Right cardiac atrium (tissue), 5 donors: ENCODE data around the gene MALL. TPM values are rescaled to one million over a fixed set of nuclear protein-coding genes. Genes with fewer than 3 reads are reported as not detected.
"Not testable (repeated sequence)": the region's sequence is repeated elsewhere in the genome, so short reads cannot be mapped to it uniquely, and the experiment has no call there.

Experiments used
- ATAC-seq, 2 donors: fragments of 200-7000 bp; cut with Tn5 transposase; one replicate each; pipeline versions ENCODE4 v1.8.0 to v1.9.1; 2020; ENCODE audit warnings: moderate library complexity in 2 of 2, mild to moderate bottlenecking in 1 of 2
- DNase-seq, 3 donors: peaks; one replicate each; pipeline ENCODE4 v3.0.0-alpha.2; 2020
- H3K27ac ChIP-seq: one replicate; pipeline ENCODE4 v1.5.1; 2013; ENCODE audit warnings: mild to moderate bottlenecking, low read length, control low read depth, moderate library complexity
- H3K27me3 ChIP-seq: one replicate; pipeline ENCODE4 v1.6.1; 2013; ENCODE audit not compliant: control insufficient read depth, insufficient read depth
- H3K4me1 ChIP-seq: one replicate; pipeline ENCODE4 v1.6.1; 2013; ENCODE audit warnings: low read length; ENCODE audit not compliant: control insufficient read depth, insufficient read depth
- H3K4me3 ChIP-seq: one replicate; pipeline ENCODE4 v1.5.1; 2013; ENCODE audit warnings: low read length, control low read depth
- H3K9me3 ChIP-seq: one replicate; pipeline ENCODE4 v1.6.1; 2013; ENCODE audit warnings: low read length; ENCODE audit not compliant: control insufficient read depth
- WGBS: extraction: QIAGEN DNeasy Blood & Tissue Kit; methylation state at CpG from one replicate; pipeline ENCODE4 v1.1.7; 2013; 5-methylcytosine and 5-hydroxymethylcytosine counted together
- intact Hi-C, 4 donors: fragments of 100-400 bp; cut with DNase I; formaldehyde crosslinking; loops; one replicate each; pipeline versions ENCODE4 v1.11.0 to v1.14.0; 2022 to 2023
- polyA plus RNA-seq: library from polyadenylated mRNA; stranded (reverse); fragments of 200-250 nt; gene quantifications from one replicate; pipeline ENCODE4 v1.2.3, GENCODE V29; 2013
- total RNA-seq, 4 donors: library from RNA; stranded (reverse); fragmentation: NEBNext Ultra II Directional; extraction: Animal tissue kit (Norgen Biotek cat#: 25700); gene quantifications; one replicate each; pipeline ENCODE4 v1.2.1, GENCODE V29; 2021
- donor health status: healthy with polysubstance abuse.
- donor health status: DM: no; HTN: yes; CAD: no.
- donor health status: DM: no; HTN: no; CAD: no.
- donor health status: DM: no; HTN: yes; CAD: no; lungs with severe emphysema.
- donor health status: DM: yes; HTN: yes; CAD: no.

MALL gene
- total and polyA plus RNA-seq, 5 donors, result 7.4 to 26.1 (median 8.1) TPM

DNA sequence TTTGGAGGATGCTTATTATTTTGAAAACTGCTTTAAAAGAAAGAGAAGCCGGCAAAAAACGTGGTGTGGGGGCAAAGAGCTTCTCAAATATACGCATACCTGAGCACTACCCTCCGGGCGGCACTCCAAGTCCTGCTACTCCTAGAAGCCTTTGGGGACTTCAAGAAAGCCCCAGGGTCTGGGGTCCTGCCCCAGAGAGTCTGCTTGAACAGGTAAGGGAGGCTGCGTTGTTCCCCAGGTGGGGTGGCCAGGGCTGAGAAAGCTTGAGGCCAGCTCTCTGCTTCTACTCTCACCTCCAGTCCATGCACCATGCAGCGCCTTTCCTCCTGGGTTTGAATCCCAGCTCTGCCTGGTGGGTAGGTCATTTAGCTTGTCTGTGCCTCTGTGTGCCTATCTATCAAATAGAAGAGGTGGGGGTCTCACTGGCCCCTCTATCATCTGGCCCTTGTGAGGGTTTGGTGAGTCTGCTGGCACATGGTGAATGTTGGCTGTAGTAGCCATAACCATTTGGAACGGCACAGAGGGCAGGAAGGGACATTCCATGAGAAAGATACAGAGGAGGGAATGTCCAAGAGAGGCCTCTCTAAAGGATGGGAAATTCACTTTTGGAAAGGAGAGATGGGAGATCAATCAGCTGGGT is 19.5 kb downstream of the MALL start:
- no peaks in the 10 kb centered on the region for H3K9me3 ChIP-seq
- 89% methylated on average over 8 of the region's 8 CpGs for WGBS
- no peak overlapping the region for H3K4me3 ChIP-seq
- no peak overlapping the region for H3K27ac ChIP-seq
- H3K4me1 ChIP-seq, result peaks cover 10% of the 10 kb centered on the region
- DNase-seq (peak in 1 of 3 donors; percentile 56), ATAC-seq (no peak)
- no peaks in the 10 kb centered on the region for H3K27me3 ChIP-seq
- intact Hi-C loops, result no loop called here

DNA sequence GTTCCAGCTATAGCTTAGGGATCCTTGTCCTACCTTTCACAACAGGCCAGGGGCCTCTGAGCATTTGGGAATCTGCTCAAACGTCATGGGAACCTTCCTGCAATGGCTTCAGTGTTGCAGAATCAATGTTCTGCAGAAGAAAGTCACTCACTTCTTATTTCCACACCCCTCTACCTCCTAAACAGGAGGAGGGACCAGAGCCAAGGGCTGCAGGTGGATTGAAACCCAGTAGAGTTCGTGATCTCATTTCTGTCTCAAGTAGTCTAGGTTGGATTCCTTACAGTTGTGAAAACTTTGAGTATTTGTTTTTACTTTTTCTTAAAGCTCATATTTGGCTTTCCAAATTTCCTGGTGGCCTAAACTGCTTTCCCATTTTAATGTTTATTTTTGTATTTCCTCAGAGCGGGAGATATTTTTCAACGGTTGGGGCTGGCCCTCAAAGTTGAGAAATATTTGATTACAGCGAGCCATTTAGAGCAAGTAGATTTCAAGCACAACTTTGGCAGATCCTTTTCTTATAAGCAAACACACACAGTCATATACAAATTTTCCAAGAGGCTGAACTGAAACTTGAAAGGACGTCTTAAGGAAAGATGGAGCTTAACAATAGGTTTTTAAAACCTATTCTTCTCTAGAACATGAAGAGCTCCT is 20.6 kb downstream of the MALL start:
- not testable (repeated sequence) for H3K27ac ChIP-seq, H3K27me3 ChIP-seq
- peak in 1 of 2 donors; percentile 43 for ATAC-seq

GRCh38 chr2:110093924-110094323 is 21.7 kb downstream of the MALL start:
- H3K27ac ChIP-seq, H3K4me1 ChIP-seq, intact Hi-C loops, H3K9me3 ChIP-seq, H3K4me3 ChIP-seq, DNase-seq, H3K27me3 ChIP-seq: not testable (repeated sequence)
- ATAC-seq, result peak in 1 of 2 donors; percentile 61
- WGBS, result no CpG with 5 or more reads among the region's 6 CpGs

More for the DNA sequence above, 20.6 kb downstream of the MALL start:
- DNase-seq, intact Hi-C loops, H3K9me3 ChIP-seq, H3K4me1 ChIP-seq, H3K4me3 ChIP-seq: not testable (repeated sequence)
- 46% methylated on average over 5 of the region's 6 CpGs for WGBS

DNA sequence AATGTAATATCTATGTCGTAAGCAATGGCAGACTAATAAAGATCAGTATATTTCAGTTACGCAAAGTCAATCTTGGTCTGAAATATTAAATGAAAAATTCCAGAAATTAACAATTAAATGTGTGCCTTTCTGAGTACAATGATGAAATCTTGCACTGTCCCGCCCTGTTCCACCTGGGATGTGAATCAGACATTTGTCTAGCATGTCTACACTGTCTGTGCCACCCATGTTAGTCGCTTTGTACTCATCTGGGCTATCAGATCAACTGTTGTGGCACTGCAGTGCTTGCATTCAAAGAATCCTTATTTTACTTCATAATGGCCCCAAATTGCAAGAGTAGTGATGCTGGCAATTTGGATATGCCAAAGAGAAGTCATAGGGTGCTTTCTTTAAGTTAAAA is 25.5 kb downstream of the MALL start:
- H3K27ac ChIP-seq, H3K4me3 ChIP-seq, H3K9me3 ChIP-seq, ATAC-seq, DNase-seq, intact Hi-C loops, H3K4me1 ChIP-seq, H3K27me3 ChIP-seq: not testable (repeated sequence)
- WGBS, result 73% methylated on average over 2 of the region's 4 CpGs

DNA sequence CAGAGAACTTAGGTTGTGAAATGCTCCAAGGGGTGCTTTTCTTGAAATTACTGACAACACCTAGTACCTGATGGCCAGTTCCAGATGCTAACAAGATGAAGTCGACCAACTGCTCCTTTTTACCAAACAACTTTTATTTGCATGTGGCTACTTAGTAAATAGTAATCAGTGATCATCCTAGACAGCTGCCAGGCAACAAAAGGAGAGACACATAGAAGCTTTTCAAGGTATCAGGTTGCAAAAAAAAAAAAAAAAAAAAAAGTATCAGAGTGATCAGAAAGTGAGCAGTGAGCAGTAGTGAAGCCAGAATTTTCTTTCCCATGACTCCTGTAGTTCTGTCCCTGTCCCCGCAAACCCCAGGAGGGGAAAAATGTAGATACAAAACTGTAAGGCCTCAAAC is 31.9 kb downstream of the MALL start:
- ATAC-seq, H3K4me1 ChIP-seq, H3K4me3 ChIP-seq, H3K27ac ChIP-seq, H3K9me3 ChIP-seq, DNase-seq, H3K27me3 ChIP-seq, intact Hi-C loops: not testable (repeated sequence)
- no CpG with 5 or more reads among the region's 2 CpGs for WGBS

DNA sequence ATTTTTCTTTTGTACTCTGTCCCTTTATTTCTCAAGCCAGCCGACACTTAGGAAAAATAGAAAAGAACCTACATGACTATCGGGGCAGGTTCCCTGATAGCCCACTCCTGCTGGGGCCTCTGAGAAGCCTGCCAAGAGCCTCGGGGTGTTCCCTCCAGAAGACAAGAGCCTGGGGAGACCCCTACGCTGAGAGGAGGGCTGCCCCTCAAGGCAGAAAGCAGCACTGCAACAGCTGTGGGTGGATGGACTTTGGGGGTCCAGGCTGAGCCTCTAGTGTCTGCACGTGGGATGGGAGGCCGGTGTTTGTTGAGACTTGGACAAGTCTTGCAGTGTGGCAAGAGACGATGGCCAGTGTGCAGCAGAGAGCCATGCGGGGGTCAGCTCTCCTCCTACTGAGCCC is 32.5 kb downstream of the MALL start:
- H3K27me3 ChIP-seq, H3K4me3 ChIP-seq, H3K9me3 ChIP-seq, DNase-seq, ATAC-seq, intact Hi-C loops, H3K27ac ChIP-seq, H3K4me1 ChIP-seq: not testable (repeated sequence)
- WGBS, result no CpG with 5 or more reads among the region's 8 CpGs

GRCh38 chr2:110078104-110078503 is 37.5 kb downstream of the MALL start:
- H3K27ac ChIP-seq, H3K27me3 ChIP-seq, H3K4me1 ChIP-seq, H3K4me3 ChIP-seq, DNase-seq, intact Hi-C loops, H3K9me3 ChIP-seq, ATAC-seq: not testable (repeated sequence)
- 100% methylated on average over 1 of the region's 4 CpGs for WGBS

GRCh38 chr2:110075896-110076295 is 39.7 kb downstream of the MALL start:
- not testable (repeated sequence) for DNase-seq
- WGBS, result 84% methylated on average over 2 of the region's 4 CpGs

GRCh38 chr2:110069869-110070268 is 45.8 kb downstream of the MALL start:
- H3K9me3 ChIP-seq, intact Hi-C loops, H3K27ac ChIP-seq, H3K27me3 ChIP-seq, H3K4me1 ChIP-seq, H3K4me3 ChIP-seq, ATAC-seq: not testable (repeated sequence)
- WGBS, result 91% methylated on average over 4 of the region's 7 CpGs
- DNase-seq, result peak in 2 of 3 donors; percentile 8 to 10

More at GRCh38 chr2:110075896-110076295, 39.7 kb downstream of the MALL start:
- H3K27ac ChIP-seq, H3K4me3 ChIP-seq, H3K4me1 ChIP-seq, ATAC-seq, H3K9me3 ChIP-seq, intact Hi-C loops, H3K27me3 ChIP-seq: not testable (repeated sequence)

GRCh38 chr2:110068153-110068552 is 47.5 kb downstream of the MALL start:
- ATAC-seq, H3K4me1 ChIP-seq, intact Hi-C loops, H3K4me3 ChIP-seq, H3K9me3 ChIP-seq, H3K27ac ChIP-seq, H3K27me3 ChIP-seq: not testable (repeated sequence)
- DNase-seq, result peak in 1 of 3 donors; percentile 3
- WGBS, result 94% methylated on average over 3 of the region's 3 CpGs

- intact Hi-C loops, H3K4me3 ChIP-seq, H3K4me1 ChIP-seq, H3K27ac ChIP-seq, DNase-seq, H3K27me3 ChIP-seq, H3K9me3 ChIP-seq: not testable (repeated sequence)
- no CpG with 5 or more reads among the region's 3 CpGs for WGBS
- peak in 1 of 2 donors; percentile 35 for ATAC-seq
Measured at GRCh38 chr2:110062332-110062731, 53.3 kb downstream of the MALL start.
